PFSK-1 (cell line): ENCODE results near the gene HS1BP3.

Source experiments
- SIN3A ChIP-seq: IDR thresholded peaks from 2 replicates; pipeline ENCODE4 v1.6.1; 2012; ENCODE audit warnings: mild to moderate bottlenecking, low read length, moderate library complexity, borderline replicate concordance; ENCODE audit not compliant: insufficient read depth
- TAF1 ChIP-seq: IDR thresholded peaks from 2 replicates; pipeline ENCODE4 v1.6.1; 2012; ENCODE audit warnings: low read length, control low read depth, borderline replicate concordance; ENCODE audit not compliant: insufficient read depth

GRCh38 chr2:20629181-20629580 lies 21.7 kb downstream of the HS1BP3 start:
- TF ChIP-seq SIN3A = no peak
- no peak for TF ChIP-seq TAF1
